HG03097 (cell line): ENCODE data around the gene DDI2.
"Not testable (repeated sequence)": the region's sequence is repeated elsewhere in the genome, so short reads cannot be mapped to it uniquely, and the experiment has no call there.

Experiments
- ATAC-seq: cut with Tn5 transposase; IDR thresholded peaks from one replicate; pipeline ENCODE4 v1.9.1; 2021; ENCODE audit not compliant: unreplicated experiment, low FRiP score

The DDI2 gene

DNA sequence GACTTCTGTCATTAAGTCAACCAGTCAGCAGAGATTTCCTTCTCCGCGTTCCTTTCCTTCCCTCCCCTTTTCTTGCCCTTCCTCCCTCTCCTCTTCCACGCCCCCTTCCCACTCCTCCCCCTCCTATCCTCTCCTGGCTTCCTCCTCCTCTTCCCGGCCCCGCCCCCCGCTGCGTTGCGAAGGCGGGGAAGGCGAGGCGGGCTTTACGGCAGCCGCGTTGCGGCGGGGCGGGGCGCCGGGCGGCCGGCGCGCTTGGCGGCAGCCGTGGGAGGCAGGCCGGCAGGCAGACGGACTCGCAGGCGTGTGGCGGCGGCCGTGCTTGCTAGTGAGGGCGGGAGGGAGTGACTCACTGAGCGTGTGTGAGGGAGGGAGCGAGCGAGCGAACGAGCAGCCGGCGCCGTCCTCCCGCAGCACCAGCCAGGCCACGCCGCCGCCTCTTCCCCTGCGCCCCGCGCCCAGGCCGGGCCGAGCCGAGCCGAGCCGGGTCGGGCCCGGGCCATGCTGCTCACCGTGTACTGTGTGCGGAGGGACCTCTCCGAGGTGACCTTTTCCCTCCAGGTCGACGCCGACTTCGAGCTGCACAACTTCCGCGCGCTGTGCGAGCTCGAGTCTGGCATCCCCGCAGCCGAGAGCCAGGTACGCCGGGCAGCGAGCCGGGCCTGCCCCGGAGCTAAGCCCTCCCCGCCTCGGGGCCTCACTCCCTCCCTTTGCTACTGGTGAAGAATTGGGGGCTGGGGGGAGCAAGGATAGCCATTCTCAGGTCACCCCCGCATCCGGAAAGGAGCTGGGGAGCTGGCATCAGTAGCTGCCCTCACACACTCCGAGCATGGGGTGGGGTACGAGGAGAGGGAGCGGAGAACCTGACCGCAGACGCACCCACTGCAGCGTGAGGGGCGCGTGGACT is at the start of gene DDI2:
Gene DDI2 (plus strand): TSS at position 286 of the 904 bp plus-strand sequence. CDS start 213 bp downstream, at position 499.
- peak; percentile 66 for ATAC-seq

- no peak for ATAC-seq
These were observed 48.7 kb upstream of the DDI2 start for GRCh38 chr1:15568387-15569073.

DNA sequence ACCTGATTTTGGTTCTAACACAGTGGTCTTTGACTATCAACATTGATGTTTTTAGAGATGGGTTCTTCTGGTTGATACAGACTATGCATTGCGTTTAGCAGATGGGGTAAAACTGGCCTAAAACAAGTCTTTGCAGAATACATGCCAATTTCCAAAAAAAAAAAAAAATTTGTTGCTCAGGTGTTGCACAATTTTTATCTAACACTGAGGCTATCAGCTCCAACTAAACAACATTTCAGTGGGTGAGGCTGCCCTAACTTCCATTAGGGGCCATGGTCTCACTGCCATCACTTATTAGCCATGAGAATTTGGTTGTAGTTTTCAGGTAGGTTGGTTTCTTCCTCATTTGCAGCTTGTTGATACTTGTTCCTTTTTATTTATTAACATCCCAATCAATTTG is 46.4 kb upstream of the DDI2 start:
- ATAC-seq, result no peak

DNA sequence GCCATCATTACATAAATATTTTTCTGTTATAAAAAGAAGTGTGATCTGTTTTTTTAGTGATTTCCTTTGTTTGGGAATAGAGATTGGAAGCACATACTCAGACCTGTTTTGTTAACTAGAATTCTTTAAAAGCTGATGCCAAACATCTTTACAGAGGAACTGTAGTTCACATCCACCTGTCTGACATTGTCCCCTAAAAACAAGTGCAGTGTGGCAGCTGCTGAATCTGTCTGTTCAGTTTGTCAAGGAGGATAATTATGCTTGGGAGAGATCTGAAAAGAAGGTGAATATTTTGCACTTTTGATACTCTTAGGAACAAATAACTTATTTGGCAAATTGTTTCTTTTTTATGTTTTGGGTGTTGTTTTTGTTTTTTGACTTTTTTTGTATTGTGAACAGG is 46.0 kb upstream of the DDI2 start:
- no peak for ATAC-seq

DNA sequence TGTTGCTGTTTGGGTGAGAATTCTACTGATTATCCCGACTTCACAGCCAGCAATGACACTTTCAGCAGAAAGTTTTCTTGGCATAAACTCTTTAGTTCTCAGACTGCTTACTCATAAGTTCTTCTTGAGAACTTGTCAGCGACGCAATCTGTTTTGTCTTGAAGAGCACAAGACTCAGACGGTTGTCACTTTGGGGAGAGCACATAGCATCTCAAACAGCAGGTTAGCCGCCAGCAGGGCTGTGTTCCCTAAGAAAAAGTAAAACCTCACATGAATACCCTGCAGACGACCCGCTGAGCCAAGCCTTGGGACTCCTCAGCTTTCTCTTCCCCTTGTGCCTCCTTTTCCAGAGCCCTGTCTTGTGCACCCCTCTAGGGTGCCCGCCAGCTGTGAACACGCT is 43.8 kb upstream of the DDI2 start:
- no peak for ATAC-seq

- ATAC-seq, result no peak
These were observed 42.5 kb upstream of the DDI2 start for GRCh38 chr1:15574741-15575140.

DNA sequence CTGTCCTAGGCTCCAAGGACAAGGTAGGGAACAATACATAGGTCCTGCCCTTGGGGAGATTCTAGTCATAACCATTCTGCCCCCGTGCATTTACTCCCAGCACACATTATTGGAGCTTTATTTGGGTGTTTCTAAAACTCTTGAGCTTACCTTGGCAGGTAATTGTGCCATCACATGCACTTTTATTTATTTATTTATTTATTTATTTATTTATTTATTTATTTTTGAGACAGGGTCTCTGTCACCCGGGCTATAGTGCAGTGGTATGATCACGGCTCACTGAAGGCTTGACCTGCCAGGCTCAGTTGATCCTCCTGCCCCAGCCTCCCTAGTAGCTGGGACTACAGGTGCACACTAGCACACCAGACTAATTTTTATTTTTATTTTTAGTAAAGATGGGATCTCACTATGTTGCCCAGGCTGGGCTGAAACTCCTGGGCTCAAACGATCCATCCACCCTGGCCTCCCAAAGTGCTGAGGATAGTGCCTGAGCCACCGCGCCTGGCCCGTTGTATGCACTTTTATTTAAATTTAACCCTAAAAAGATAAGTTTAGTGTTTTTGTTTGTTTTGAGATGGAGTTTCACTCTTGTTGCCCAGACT is 41.6 kb upstream of the DDI2 start:
- no peak for ATAC-seq

DNA sequence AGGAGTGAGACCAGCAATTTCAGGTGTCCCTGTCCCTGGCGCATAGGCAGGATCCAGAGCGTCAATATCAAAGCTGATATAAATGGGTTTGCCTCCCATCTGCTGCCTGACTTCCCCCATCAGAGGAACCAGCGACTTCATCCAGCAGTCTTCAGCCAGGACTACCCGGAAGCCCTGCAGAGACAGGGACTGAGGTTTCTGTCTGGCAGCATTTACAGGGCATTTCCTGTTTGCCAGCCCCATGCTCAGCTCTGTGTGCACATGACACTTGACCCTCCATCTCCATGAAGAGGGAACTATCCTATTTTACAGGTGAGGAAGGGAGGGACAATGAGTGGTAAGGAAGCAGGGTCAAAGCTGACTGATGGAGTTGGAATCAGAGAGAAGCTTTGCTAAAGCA is 39.6 kb upstream of the DDI2 start:
- no peak for ATAC-seq

DNA sequence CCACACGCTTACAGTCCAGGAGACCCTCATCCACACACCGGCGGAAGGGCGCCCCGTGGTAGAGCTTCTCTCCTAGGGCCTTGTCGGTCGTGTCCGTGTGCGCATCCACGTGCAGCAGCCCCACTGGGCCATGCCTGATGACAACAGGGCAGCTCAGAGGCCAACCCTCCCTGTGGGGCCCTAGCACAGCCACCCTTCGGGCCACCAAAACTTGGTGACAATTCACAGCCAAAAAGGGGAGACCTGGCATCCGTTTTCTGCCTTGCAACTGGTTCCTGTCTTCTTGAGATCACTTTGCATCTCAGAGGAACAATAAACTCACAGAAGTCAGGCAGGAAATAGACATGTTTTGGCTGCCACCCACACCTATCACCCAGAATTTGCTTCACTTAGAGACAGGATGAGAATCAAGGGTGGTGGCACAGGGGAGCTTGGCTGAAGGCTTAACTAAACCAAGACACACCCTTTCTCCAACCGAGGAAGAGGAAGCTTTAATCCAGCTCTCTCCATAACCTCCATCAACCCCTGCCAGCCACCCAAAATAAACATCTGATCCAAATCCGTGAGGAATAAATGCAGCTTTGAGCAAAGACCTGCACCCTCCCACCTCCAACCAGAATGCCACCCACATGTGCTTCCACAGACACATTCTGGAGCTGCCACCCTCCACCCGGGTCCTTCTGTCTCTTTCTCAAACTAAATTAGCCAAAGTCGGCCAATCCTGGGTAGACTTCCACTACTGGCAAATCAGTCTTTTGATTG is 38.2 kb upstream of the DDI2 start:
- peak; percentile 30 for ATAC-seq

GRCh38 chr1:15579683-15580047 is 37.6 kb upstream of the DDI2 start:
- peak; percentile 58 for ATAC-seq

DNA sequence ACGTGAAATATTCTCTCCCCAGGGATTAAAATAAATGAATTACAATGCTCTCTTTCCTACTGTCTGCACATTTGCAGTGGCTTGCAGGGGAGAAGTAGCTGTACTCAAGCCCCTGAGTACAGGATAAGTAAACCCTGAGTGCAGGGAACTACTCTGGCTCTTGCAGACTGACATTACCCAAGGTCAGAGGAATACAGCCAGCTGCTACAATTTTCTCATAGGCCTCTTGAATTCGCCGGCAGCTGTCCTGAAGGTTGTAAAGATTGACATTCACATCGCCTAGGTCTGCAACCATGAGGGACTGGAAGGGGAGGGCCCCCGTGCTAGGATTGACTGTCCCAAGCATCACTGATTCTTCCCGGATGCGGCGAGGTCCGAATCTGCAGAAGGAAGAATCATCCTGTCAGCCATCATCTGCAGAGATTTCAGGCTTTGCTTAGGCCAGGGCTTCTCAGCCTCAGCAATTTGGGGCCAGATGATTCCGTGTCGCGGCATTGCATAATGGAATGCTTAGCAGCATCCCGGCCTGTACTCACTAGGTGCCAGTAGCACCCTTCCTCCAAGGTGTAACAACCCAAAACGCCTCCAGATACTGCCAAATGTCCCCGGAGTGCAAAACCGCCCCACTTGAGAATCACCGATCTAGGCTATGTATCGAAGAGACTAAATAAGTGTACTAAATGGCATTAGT is 34.1 kb upstream of the DDI2 start:
- no peak for ATAC-seq

- ATAC-seq, result no peak
These were observed 32.5 kb upstream of the DDI2 start, which contains the start of gene AGMAT for GRCh38 chr1:15584489-15585363. TSS of gene AGMAT (minus strand) at chr1:15585051. CDS start at chr1:15584967, 84 bp downstream.

DNA sequence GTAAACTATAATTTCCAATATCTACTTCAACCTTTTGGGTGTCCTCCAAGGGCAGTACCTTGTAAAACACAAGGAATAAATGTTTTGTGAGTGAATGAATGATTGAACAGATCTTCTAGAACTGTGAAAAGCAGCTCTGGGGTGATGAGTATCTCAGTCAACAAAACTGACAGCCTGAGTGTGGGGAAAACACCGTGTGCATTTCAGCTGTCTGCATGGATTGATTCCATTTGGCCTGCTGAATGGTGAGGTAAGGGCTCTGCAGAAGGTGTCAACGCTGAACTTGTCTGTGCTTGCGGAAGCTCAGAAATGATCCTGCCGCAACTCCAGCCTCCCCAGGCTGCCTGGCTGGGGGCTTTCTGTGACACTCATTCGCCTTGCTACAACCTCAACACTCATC is 25.0 kb upstream of the DDI2 start:
- no peak for ATAC-seq

GRCh38 chr1:15595809-15596617 is 21.2 kb upstream of the DDI2 start:
- no peak for ATAC-seq

DNA sequence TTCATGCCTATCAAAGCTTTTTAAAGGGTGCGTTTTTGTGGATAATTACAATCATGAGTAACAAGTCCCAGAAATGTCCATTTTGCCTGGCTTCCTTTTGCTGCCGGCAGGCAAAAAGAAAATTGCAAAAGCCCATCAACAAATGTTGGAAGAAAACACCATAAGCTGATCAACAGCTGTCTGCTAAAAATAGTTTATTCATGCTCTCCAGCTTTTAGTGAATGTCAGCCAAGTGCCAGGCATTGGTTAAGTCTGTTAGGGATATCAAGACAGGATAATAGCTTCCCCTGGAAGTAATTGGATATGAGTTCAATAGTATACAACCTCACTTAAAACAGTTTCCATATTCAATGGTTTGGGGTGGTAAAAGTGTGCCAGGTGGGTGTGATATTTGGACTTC is 18.8 kb upstream of the DDI2 start:
- no peak for ATAC-seq

DNA sequence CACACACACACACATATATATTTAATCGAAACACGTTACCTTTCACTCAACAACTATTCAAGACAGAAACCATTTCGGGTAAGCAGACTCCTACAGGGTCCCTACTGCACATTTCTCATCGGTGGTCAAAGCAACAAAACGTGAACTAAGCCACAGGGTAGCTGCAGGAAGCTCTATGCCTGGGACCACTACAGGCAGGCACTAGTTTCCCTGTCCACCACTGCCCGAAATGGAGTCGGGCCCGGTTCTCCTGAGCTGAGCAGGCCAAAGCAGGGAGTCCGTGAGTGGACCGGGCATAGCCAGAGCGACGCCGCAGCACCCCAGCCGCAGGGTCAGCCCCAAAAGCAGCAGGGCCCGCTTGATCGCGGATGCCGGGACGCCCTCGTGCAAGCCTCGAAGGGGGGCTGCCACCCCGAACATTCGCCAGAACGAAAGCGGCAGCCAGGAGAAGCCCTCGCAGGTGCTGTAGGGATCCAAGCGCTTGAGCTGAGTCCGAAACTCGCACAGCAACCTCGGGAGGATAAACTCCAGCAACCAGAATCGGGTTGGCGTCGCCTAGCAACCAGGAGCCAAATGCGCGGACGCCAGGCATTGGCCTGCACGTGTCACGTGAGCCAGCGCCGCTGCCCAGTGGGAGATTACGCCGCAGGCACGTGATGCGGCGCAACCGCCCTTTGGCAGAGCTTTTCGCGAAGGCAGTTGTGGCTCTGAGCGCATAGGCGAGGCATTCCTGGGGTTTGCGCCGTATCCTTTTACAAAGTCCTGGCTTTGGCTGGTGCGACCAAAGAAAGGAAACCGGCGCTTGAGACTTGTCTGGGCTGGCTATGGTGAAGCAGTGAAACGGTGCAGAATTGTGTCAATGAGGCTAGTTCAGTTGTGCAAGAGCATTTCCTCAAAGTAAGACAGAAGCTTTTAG is 13.9 kb upstream of the DDI2 start:
- ATAC-seq, result peak; percentile 93

GRCh38 chr1:15603966-15604282 is 13.3 kb upstream of the DDI2 start:
- ATAC-seq, result not testable (repeated sequence)
